Smooth muscle cell (in vitro differentiated cells): ENCODE measurements around the gene RNF180. TPM values are rescaled to one million over a fixed set of nuclear protein-coding genes. Genes with fewer than 3 reads are reported as not detected.

Experiments
- DNase-seq: peaks from one replicate; lab custom pipeline; 2025; ENCODE audit not compliant: unreplicated experiment; lab: John Stamatoyannopoulos, UW
- H2AFZ ChIP-seq: fragments of 200-600 bp; sonication (generic); 2 replicates; pipeline ENCODE4 v1.6.0; 2016; ENCODE audit warnings: antibody characterized with exemption, low read depth, mild to moderate bottlenecking
- H3F3A ChIP-seq: fragments of 200-600 bp; sonication (generic); 2 replicates; pipeline ENCODE4 v1.6.0; 2017; ENCODE audit warnings: antibody characterized with exemption, low read depth
- H3K27ac ChIP-seq: fragments of 200-600 bp; sonication (generic); 2 replicates; pipeline ENCODE4 v1.5.1; 2016; ENCODE audit warnings: low read depth, mild to moderate bottlenecking
- H3K27me3 ChIP-seq: fragments of 200-600 bp; sonication (generic); 2 replicates; pipeline ENCODE4 v1.6.1; 2016; ENCODE audit warnings: low read depth, mild to moderate bottlenecking
- H3K36me3 ChIP-seq: fragments of 200-600 bp; sonication (generic); 2 replicates; pipeline ENCODE4 v1.5.1; 2016; ENCODE audit warnings: low read depth
- H3K4me1 ChIP-seq: fragments of 200-600 bp; sonication (generic); 2 replicates; pipeline ENCODE4 v1.5.1; 2016; ENCODE audit warnings: low read depth
- H3K4me2 ChIP-seq: fragments of 200-600 bp; sonication (generic); 2 replicates; pipeline ENCODE4 v1.6.0; 2016; ENCODE audit warnings: mild to moderate bottlenecking
- H3K4me3 ChIP-seq: fragments of 200-600 bp; sonication (generic); 2 replicates; pipeline ENCODE4 v1.5.1; 2016; ENCODE audit warnings: mild to moderate bottlenecking
- H3K79me2 ChIP-seq: fragments of 200-600 bp; sonication (generic); 2 replicates; pipeline ENCODE4 v1.6.0; 2016; ENCODE audit warnings: low read depth, mild to moderate bottlenecking
- H3K9ac ChIP-seq: fragments of 200-600 bp; sonication (generic); 2 replicates; pipeline ENCODE4 v1.6.0; 2016; ENCODE audit warnings: low read depth
- H3K9me3 ChIP-seq: fragments of 200-600 bp; sonication (generic); replicated peaks from 2 replicates; pipeline ENCODE4 v1.5.1; 2016; ENCODE audit warnings: low read depth
- H4K20me1 ChIP-seq: fragments of 200-600 bp; sonication (generic); 2 replicates; pipeline ENCODE4 v1.6.0; 2016; ENCODE audit warnings: low read depth
- CTCF ChIP-seq: fragments of 200-600 bp; sonication (generic); IDR thresholded peaks from 2 replicates; pipeline ENCODE4 v1.5.1; 2017; ENCODE audit warnings: borderline replicate concordance, mild to moderate bottlenecking, antibody characterized with exemption; ENCODE audit not compliant: insufficient read depth, poor library complexity, severe bottlenecking
- WGBS: methylation state at CpG from one replicate; pipeline ENCODE4 v1.1.7; 2016; ENCODE audit warnings: low lambda C conversion rate; 5-methylcytosine and 5-hydroxymethylcytosine counted together
- polyA plus RNA-seq: library from polyadenylated mRNA; unstranded; fragments of >200 nt; fragmentation: Nextera tagmentation; extraction: Ambion mirVana; gene quantifications from 2 replicates; pipeline ENCODE4 v1.2.1, GENCODE V29; 2016
- total RNA-seq: library from RNA; depleted of rRNA; stranded (reverse); fragments of >200 nt; gene quantifications from 2 replicates; pipeline ENCODE4 v1.2.3, GENCODE V29; 2014

The RNF180 gene
- total and polyA plus RNA-seq, 2 experiments from 2014 or later, result 3.0 to 3.8 TPM

GRCh38 chr5:64163135-64163534 lies 2.5 kb upstream of the RNF180 start:
- Histone ChIP-seq H3K79me2 (no peaks in the 10 kb centered on the region), H4K20me1 (no peaks in the 10 kb centered on the region), H3K27me3 (peaks cover 19% of the 10 kb centered on the region), H3K9ac (no peak overlapping the region), H3F3A (no peaks in the 10 kb centered on the region), H3K9me3 (no peaks in the 10 kb centered on the region), H3K4me3 (no peak overlapping the region), H3K27ac (no peak overlapping the region), H3K4me1 (peaks cover 7% of the 10 kb centered on the region), H2AFZ (no peak overlapping the region), H3K36me3 (no peaks in the 10 kb centered on the region), H3K4me2 (no peak overlapping the region)
- no peak for DNase-seq
- TF ChIP-seq CTCF, result no peak

- H3K4me1 ChIP-seq, result peaks cover 7% of the 10 kb centered on the region
- TF ChIP-seq CTCF, result no peak
- H3K36me3 ChIP-seq, result no peaks in the 10 kb centered on the region
- no peak overlapping the region for H3K27ac ChIP-seq
- no peak overlapping the region for H3K4me2 ChIP-seq
- H3F3A ChIP-seq, result no peaks in the 10 kb centered on the region
- no peaks in the 10 kb centered on the region for H3K79me2 ChIP-seq
- no peak overlapping the region for H2AFZ ChIP-seq
- no peaks in the 10 kb centered on the region for H4K20me1 ChIP-seq
- H3K27me3 ChIP-seq, result peaks cover 16% of the 10 kb centered on the region
- DNase-seq, result no peak
- WGBS, result 95% methylated on average over 4 of the region's 4 CpGs
- no peak overlapping the region for H3K9ac ChIP-seq
- no peak overlapping the region for H3K4me3 ChIP-seq
- no peaks in the 10 kb centered on the region for H3K9me3 ChIP-seq
Observed at GRCh38 chr5:64163746-64164145, 1.9 kb upstream of the RNF180 start.

GRCh38 chr5:64164166-64164565 lies 1.5 kb upstream of the RNF180 start:
- Histone ChIP-seq H3F3A (no peaks in the 10 kb centered on the region), H3K36me3 (no peaks in the 10 kb centered on the region), H3K27me3 (peaks cover 16% of the 10 kb centered on the region), H2AFZ (no peak overlapping the region), H3K27ac (no peak overlapping the region), H3K79me2 (no peaks in the 10 kb centered on the region), H3K4me2 (no peak overlapping the region), H3K4me3 (no peak overlapping the region), H3K9ac (no peak overlapping the region), H3K9me3 (no peaks in the 10 kb centered on the region), H4K20me1 (no peaks in the 10 kb centered on the region), H3K4me1 (peaks cover 7% of the 10 kb centered on the region)
- no peak for DNase-seq
- WGBS, result 70% methylated on average over 1 of the region's 1 CpG
- TF ChIP-seq CTCF, result no peak

GRCh38 chr5:64165160-64165499 lies 513 bp upstream of the RNF180 start:
- Histone ChIP-seq H3F3A (no peaks in the 10 kb centered on the region), H3K36me3 (no peaks in the 10 kb centered on the region), H4K20me1 (no peaks in the 10 kb centered on the region), H3K9me3 (no peaks in the 10 kb centered on the region), H3K79me2 (peaks cover 6% of the 10 kb centered on the region), H3K4me3 (peak overlapping the region; percentile 71), H3K4me1 (peaks cover 7% of the 10 kb centered on the region), H3K9ac (peak overlapping the region; percentile 50), H3K4me2 (peak overlapping the region; percentile 93), H3K27me3 (peaks cover 16% of the 10 kb centered on the region), H2AFZ (peak overlapping the region; percentile 89), H3K27ac (no peak overlapping the region)
- no peak for TF ChIP-seq CTCF
- DNase-seq, result no peak
- WGBS, result 47% methylated on average over 11 of the region's 11 CpGs
